Middle frontal gyrus (tissue), 1 donor: ENCODE data around the gene ATP8B4.

Experiments used
- DNase-seq: peaks from one replicate; pipeline ENCODE4 v3.0.0-alpha.2; 2015; ENCODE audit warnings: low spot score; ENCODE audit errors: extremely low spot score

ATP8B4 gene

GRCh38 chr15:49817100-49817499 is 301.9 kb downstream of the ATP8B4 start:
- no peak for DNase-seq

DNA sequence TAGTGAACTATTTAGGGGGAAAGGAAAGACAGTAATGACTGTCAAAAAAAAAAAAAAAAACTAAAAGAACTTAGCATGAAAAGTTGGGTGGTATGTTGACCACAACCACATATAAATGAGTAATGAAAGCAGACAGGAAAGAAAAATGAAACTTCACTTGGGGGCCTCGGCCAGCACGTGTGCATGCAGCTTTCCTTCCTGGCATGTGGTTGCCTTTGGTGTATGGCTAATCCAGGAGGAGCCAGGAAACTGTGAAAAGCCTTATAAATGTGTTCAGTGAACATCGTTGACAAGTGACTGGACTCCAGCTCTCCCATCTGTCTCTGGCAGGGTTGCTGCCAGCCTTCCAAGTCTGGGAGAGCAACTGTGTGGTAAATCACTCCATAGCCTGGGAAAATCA is 303.1 kb downstream of the ATP8B4 start:
- DNase-seq = no peak

GRCh38 chr15:49815526-49815925 is 303.5 kb downstream of the ATP8B4 start:
- no peak for DNase-seq

DNA sequence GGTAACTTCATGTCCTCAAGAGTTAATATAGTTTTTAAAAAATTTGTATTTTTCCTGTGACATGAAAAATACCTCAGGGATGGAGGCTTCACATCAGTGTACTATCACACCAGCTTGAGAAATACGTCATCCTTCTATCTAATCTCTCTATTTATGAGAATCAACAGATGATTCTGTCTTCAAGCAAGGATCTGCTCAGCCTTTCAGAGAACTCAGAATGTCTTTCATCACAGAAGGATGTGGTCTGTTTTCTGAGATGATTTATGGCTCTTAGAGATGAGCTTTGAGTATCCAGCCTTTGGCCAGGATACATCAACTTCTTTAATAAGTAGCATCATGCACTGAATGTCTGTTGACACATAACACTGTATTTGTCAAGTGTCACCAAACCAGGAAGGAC is 304.3 kb downstream of the ATP8B4 start:
- no peak for DNase-seq

- DNase-seq = no peak
Observed at GRCh38 chr15:49813625-49814024, 305.4 kb downstream of the ATP8B4 start.

DNA sequence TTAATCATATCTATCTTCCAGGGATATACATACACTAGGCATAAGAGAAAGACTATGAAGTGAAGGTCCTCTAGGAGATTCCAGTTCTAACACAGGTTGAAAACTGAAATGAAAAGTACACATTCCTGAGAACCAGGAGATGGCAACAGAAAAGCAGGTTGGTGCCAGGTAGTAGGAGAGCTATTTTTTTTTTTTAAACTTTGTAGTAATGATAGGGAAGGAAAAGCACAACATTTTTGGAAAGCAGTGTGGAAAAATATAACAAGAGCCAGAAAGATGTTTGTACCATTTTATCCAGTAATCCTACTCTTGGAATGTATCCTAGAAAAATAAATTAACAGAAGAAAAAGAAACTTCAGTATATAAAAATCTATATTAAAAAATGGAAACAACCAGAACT is 308.3 kb downstream of the ATP8B4 start:
- DNase-seq = no peak

DNA sequence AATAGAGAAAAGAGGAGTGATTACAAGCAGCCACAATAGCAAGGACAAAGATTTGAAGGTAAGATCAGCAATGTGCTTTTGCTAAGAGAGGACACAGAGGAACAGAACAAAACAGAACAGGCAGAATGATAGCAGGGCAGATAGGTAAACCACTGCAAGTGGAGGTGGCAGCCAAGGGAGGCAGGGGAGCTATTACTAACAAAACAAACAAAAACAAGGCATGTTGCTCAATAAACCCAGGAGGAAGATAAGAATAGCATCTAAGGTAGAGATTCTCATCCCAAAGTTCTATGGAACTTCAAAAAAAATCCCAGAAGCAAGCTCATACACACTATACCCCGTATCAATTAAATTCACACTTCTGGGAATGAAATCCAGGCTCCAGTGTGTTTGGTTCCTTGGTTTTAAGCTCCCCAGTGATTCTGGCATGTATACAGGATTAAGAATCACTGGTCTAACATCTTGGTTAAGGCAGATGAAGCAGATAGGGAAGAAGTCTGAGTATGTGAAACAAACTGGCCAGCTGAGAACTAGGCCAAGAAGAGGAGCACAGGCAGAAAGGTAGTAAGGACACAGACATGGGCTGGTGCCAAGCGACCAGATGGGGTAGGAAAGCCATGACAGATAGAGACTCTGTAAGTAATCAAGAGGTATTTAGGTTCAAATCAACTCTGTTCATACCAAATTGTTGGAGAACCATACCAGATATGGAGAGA is 309.0 kb downstream of the ATP8B4 start:
- DNase-seq = no peak

DNA sequence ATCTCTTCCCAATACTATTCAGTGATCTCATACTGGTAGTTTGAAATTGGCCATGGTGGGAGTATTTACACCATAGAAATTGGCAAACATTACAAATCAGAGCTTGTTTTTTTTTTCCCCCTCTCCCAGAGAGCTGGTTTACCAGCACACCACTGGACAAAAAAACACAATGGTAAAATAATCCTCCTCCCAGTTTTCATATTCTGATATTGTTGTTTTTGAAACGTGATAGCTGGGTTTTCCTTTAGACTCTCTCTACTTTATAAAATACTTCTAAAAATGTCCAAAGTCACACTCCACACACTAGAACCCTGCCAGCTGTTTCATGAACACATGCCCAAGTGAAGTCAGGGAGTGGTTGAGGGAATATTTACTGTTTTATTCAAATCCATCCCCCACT is 310.7 kb downstream of the ATP8B4 start:
- DNase-seq = no peak
